ENCODE measurements around the gene TBC1D25.
"Not testable (repeated sequence)": the region's sequence is repeated elsewhere in the genome, so short reads cannot be mapped to it uniquely, and the experiment has no call there.

Gene TBC1D25

DNA sequence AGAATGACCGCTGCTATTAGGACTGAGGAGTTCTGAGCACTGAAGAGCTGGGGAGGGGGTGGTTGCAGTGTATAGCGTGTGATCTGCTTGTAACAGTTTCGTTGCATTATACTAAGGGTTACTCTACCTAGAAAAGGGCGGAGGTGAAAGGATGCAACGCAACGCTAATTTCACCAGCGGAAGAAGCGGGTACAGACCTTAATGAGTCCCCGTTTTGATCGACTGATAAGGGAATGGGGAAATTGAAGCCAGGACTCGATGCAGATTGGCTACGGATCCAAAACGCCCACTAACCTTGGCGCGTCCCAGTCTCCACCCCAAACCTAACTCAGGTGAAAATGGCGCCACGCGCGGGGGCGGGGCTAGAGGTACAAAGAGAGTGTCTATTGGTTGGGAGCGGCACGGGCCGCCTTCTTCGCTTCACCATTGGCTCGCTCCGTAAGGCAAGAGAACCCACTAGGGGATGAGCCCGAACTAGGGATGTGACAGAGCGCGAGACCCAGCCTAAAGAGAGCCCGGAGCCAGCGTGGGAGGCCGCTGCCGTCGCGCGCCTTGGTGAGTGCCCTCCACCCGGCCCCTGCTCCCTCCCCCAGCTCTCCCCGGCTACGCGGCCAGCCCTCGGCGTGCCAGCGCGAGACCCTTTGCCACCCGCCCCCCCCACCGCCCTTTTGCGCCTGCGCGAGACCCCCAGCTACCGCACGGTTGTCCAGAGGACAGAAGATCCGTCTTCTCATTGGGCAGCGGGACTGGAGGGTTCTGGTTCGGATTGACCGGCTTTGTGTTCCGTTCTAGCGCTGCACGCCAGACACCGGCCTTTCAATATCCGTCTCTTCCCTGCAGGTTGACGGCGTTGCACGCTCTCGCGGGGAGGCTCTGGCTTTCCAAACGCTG lies 17.9 kb upstream of the TBC1D25 start, which contains the start of gene EBP:
TSS of gene EBP (plus strand) at position 456 of the 891 bp plus-strand sequence. CDS start 1,964 bp downstream, outside the sequence.
- TF ChIP-seq, protein P1, sequence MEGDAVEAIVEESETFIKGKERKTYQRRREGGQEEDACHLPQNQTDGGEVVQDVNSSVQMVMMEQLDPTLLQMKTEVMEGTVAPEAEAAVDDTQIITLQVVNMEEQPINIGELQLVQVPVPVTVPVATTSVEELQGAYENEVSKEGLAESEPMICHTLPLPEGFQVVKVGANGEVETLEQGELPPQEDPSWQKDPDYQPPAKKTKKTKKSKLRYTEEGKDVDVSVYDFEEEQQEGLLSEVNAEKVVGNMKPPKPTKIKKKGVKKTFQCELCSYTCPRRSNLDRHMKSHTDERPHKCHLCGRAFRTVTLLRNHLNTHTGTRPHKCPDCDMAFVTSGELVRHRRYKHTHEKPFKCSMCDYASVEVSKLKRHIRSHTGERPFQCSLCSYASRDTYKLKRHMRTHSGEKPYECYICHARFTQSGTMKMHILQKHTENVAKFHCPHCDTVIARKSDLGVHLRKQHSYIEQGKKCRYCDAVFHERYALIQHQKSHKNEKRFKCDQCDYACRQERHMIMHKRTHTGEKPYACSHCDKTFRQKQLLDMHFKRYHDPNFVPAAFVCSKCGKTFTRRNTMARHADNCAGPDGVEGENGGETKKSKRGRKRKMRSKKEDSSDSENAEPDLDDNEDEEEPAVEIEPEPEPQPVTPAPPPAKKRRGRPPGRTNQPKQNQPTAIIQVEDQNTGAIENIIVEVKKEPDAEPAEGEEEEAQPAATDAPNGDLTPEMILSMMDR (IDR thresholded peaks at IDR 0.05; ENCODE audit: low read depth, low read length, missing control alignments): no peak
- DNase-seq (ENCODE audit: low read depth): peak; percentile 83
- H3K4me3 ChIP-seq (ENCODE audit: low read depth, low read length): peak within 1 kb of the TSS; percentile 93

DNA sequence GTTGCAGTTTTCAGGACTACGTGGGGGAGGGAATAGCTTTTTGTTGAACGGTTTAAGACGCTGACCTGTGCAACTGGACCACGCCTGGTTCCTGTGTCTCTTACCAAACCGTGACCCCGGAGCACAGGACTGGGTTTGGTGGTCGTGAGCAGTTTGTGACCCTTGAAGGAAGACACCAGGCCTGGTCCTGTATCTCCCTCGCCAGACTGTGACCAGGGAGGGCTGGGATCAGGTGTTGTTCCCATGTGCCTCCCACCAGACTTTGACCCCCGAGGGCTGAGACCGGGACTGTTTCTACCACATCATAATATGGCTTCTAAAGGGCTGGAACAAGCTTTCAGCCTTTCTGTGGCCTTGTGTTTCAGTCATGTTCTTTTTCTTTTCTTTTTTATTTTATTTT lies 17.2 kb upstream of the TBC1D25 start:
- DNase-seq (ENCODE audit: low read depth): no peak
- TF ChIP-seq, protein P1 (IDR thresholded peaks at IDR 0.05; ENCODE audit: low read depth, low read length, missing control alignments): no peak
- H3K4me3 ChIP-seq (ENCODE audit: low read depth, low read length): peak overlapping the region; percentile 93

DNA sequence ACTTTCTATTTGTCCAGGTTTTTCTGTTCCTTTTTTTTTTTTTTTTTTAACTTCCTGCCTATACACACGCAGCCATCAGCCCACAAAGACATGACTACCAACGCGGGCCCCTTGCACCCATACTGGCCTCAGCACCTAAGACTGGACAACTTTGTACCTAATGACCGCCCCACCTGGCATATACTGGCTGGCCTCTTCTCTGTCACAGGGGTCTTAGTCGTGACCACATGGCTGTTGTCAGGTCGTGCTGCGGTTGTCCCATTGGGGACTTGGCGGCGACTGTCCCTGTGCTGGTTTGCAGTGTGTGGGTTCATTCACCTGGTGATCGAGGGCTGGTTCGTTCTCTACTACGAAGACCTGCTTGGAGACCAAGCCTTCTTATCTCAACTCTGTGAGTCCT lies 15.8 kb upstream of the TBC1D25 start:
- TF ChIP-seq, protein P1 (IDR thresholded peaks at IDR 0.05; ENCODE audit: low read depth, low read length, missing control alignments): no peak
- no peak overlapping the region; the same call in none of the 2 replicates for H3K4me3 ChIP-seq (ENCODE audit: low read depth, low read length)
- DNase-seq (ENCODE audit: low read depth): no peak

DNA sequence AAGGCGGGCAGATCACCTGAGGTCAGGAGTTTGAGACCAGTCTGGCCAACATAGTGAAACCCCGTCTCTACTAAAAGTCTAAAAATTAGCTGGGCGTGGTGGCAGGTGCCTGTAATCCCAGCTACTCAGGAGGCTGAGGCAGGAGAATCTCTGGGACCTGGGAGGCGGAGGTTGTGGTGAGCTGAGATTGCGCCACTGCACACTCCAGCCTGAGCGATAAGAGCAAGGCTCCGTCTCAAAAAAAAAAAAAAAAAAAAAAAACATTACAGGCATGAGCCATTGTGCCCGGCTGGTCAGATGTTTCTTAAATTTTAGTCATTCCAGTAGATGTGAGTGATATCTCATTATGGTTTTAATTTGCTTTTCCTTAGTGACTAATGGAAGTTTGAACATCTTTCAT lies 13.7 kb upstream of the TBC1D25 start:
- DNase-seq (ENCODE audit: low read depth): not testable (repeated sequence)

DNA sequence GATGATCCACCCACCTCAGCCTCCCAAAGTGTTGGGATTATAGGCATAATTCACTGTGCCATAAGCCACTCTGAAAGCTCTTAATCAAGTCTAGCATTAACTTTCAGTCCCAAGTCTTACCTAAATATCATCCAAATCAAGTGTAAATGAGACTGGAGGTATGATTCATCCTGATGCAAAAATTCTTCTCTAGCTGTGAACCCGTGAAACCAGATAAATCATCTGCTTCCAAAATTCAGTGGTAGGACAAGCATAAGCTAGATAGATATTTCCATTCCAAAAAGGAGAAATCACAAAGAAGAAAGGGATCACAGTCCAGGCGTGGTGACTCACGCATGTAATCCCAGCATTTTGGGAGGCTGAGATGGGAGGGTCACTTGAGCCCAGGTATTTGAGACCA lies 8.8 kb upstream of the TBC1D25 start:
- DNase-seq (ENCODE audit: low read depth): no peak
- no peak overlapping the region for H3K4me3 ChIP-seq (ENCODE audit: low read depth, low read length)
- TF ChIP-seq, protein P1 (IDR thresholded peaks at IDR 0.05; ENCODE audit: low read depth, low read length, missing control alignments): no peak

More for the DNA sequence above, 13.7 kb upstream of the TBC1D25 start:
- not testable (repeated sequence) for H3K4me3 ChIP-seq (ENCODE audit: low read depth, low read length)

DNA sequence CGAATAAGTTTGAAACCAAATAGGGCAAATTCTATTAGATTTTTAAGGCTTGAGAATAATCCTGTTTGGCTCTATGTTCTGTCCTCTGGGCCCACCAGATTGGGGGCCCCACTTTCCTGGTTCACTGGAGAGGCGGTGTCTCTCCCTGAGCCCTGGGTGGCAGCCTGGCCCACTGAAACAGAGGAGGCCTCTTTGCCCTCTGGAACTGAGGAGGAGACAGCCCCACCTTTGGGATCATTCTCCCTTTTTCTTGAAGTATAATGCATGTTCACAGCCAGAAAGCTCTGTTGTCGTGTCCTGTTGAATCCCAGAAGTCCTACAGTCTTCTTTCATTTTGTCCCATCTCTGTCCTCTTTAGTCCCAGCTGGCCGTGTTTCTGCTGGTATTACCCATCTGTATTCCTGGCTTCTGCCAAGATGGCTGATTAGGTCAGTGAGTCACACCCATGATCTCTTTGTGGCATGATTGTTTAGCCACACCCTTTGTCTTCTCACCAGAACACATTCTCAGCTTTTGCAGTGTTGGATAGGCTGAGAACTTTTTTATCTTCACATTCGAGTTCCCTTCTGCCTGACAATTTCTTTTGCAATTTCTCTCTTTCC lies 8.1 kb upstream of the TBC1D25 start:
- TF ChIP-seq, protein P1 (IDR thresholded peaks at IDR 0.05; ENCODE audit: low read depth, low read length, missing control alignments): no peak
- no peak overlapping the region for H3K4me3 ChIP-seq (ENCODE audit: low read depth, low read length)
- DNase-seq (ENCODE audit: low read depth): no peak

DNA sequence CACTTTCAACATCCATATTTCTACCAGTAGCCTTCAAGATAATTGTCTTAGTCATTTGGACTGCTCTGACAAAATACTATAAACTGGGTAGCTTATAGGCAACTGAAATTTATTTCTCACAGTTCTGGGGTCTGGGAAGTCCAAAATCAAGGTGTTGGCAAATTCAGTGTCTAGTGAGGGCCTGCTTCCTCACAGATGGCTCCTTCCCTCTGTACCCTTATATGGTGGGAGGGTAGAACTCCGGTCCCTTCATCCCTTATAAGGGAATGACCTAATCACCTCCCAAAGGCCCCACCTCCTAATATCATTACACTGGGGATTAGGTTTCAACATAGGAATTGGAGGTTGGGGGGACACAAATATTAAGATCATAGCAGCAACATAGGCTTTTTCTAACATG lies 7.4 kb upstream of the TBC1D25 start:
- H3K4me3 ChIP-seq (ENCODE audit: low read depth, low read length): no peak overlapping the region
- TF ChIP-seq, protein P1 (IDR thresholded peaks at IDR 0.05; ENCODE audit: low read depth, low read length, missing control alignments): no peak
- no peak for DNase-seq (ENCODE audit: low read depth)
